Duodenal mucosa (tissue), 2 donors: Measurements from ENCODE around the gene PPP3CA.

Source experiments
- H3K27ac ChIP-seq: one replicate; pipeline ENCODE4 v1.7.0; 2013; ENCODE audit warnings: low read depth, low read length
- H3K27me3 ChIP-seq, 2 donors: one replicate each; pipeline ENCODE4 v1.7.0; 2013; ENCODE audit warnings: low read length in 2 of 2, control low read depth in 1 of 2; ENCODE audit not compliant: insufficient read depth in 2 of 2, control insufficient read depth in 1 of 2
- H3K36me3 ChIP-seq, 2 donors: one replicate each; pipeline ENCODE4 v1.7.0; 2013; ENCODE audit warnings: low read length in 2 of 2, control low read depth in 1 of 2; ENCODE audit not compliant: insufficient read depth in 2 of 2, control insufficient read depth in 1 of 2
- H3K4me1 ChIP-seq, 2 donors: one replicate each; pipeline ENCODE4 v1.7.0; 2013; ENCODE audit warnings: low read length in 2 of 2, control low read depth in 1 of 2; ENCODE audit not compliant: insufficient read depth in 2 of 2, control insufficient read depth in 1 of 2
- H3K4me3 ChIP-seq, 2 donors: one replicate each; pipeline ENCODE4 v1.7.0; 2013; ENCODE audit warnings: low read length in 2 of 2, low read depth in 1 of 2
- H3K9ac ChIP-seq, 2 donors: one replicate each; pipeline ENCODE4 v1.7.0; 2013; ENCODE audit warnings: low read length in 2 of 2, low read depth in 1 of 2
- H3K9me3 ChIP-seq, 2 donors: one replicate each; pipeline ENCODE4 v1.7.0; 2013; ENCODE audit warnings: low read length in 2 of 2, control low read depth in 1 of 2; ENCODE audit not compliant: control insufficient read depth in 1 of 2

The PPP3CA gene

GRCh38 chr4:101074326-101074725 is 273.0 kb downstream of the PPP3CA start:
- Histone ChIP-seq H3K4me1 (no peaks in the 10 kb centered on the region), H3K27me3 (no peaks in the 10 kb centered on the region), H3K9ac (no peak overlapping the region), H3K9me3 (no peaks in the 10 kb centered on the region), H3K36me3 (no peaks in the 10 kb centered on the region), H3K4me3 (no peak overlapping the region), H3K27ac (no peak overlapping the region)

- Histone ChIP-seq H3K36me3 (no peaks in the 10 kb centered on the region), H3K27ac (no peak overlapping the region), H3K9ac (no peak overlapping the region), H3K4me3 (no peak overlapping the region), H3K4me1 (no peaks in the 10 kb centered on the region), H3K27me3 (no peaks in the 10 kb centered on the region), H3K9me3 (no peaks in the 10 kb centered on the region)
Observed at GRCh38 chr4:101071241-101071640, 276.1 kb downstream of the PPP3CA start.

- Histone ChIP-seq H3K36me3 (no peaks in the 10 kb centered on the region), H3K4me1 (no peaks in the 10 kb centered on the region), H3K4me3 (no peak overlapping the region), H3K27me3 (no peaks in the 10 kb centered on the region), H3K9me3 (no peaks in the 10 kb centered on the region), H3K27ac (no peak overlapping the region), H3K9ac (no peak overlapping the region)
Observed at GRCh38 chr4:101068115-101068514, 279.2 kb downstream of the PPP3CA start.

GRCh38 chr4:101067383-101067782 is 279.9 kb downstream of the PPP3CA start:
- Histone ChIP-seq H3K27me3 (no peaks in the 10 kb centered on the region), H3K4me1 (no peaks in the 10 kb centered on the region), H3K36me3 (no peaks in the 10 kb centered on the region), H3K9me3 (no peaks in the 10 kb centered on the region), H3K4me3 (no peak overlapping the region), H3K9ac (no peak overlapping the region), H3K27ac (no peak overlapping the region)

GRCh38 chr4:101066626-101067170 is 280.6 kb downstream of the PPP3CA start:
- H3K27me3 ChIP-seq, result no peaks in the 10 kb centered on the region
- H3K36me3 ChIP-seq, result no peaks in the 10 kb centered on the region
- no peaks in the 10 kb centered on the region for H3K9me3 ChIP-seq
- no peak overlapping the region for H3K4me3 ChIP-seq
- no peak overlapping the region for H3K27ac ChIP-seq
- H3K9ac ChIP-seq, result no peak overlapping the region
- no peaks in the 10 kb centered on the region for H3K4me1 ChIP-seq

- H3K27ac ChIP-seq, result no peak overlapping the region
- H3K4me1 ChIP-seq, result no peaks in the 10 kb centered on the region
- no peaks in the 10 kb centered on the region for H3K9me3 ChIP-seq
- H3K36me3 ChIP-seq, result no peaks in the 10 kb centered on the region
- H3K4me3 ChIP-seq, result no peak overlapping the region
- H3K9ac ChIP-seq, result no peak overlapping the region
- H3K27me3 ChIP-seq, result no peaks in the 10 kb centered on the region
Observed at GRCh38 chr4:101065935-101066485, 281.3 kb downstream of the PPP3CA start.

GRCh38 chr4:101065346-101065745 is 282.0 kb downstream of the PPP3CA start:
- Histone ChIP-seq H3K4me1 (no peaks in the 10 kb centered on the region), H3K27me3 (no peaks in the 10 kb centered on the region), H3K36me3 (no peaks in the 10 kb centered on the region), H3K9ac (no peak overlapping the region), H3K4me3 (no peak overlapping the region), H3K9me3 (no peaks in the 10 kb centered on the region), H3K27ac (no peak overlapping the region)

- peaks cover 0 to 4% of the 10 kb centered on the region in 2 donors for H3K36me3 ChIP-seq
- H3K9ac ChIP-seq, result no peak overlapping the region
- no peaks in the 10 kb centered on the region for H3K27me3 ChIP-seq
- no peak overlapping the region for H3K27ac ChIP-seq
- H3K4me3 ChIP-seq, result no peak overlapping the region
- no peaks in the 10 kb centered on the region for H3K9me3 ChIP-seq
- H3K4me1 ChIP-seq, result no peaks in the 10 kb centered on the region
Observed at GRCh38 chr4:101064541-101065180, 282.7 kb downstream of the PPP3CA start.

GRCh38 chr4:101055392-101055791 is 291.9 kb downstream of the PPP3CA start:
- no peaks in the 10 kb centered on the region for H3K9me3 ChIP-seq
- no peaks in the 10 kb centered on the region for H3K4me1 ChIP-seq
- H3K9ac ChIP-seq, result no peak overlapping the region
- no peaks in the 10 kb centered on the region for H3K27me3 ChIP-seq
- peaks cover 0 to 4% of the 10 kb centered on the region in 2 donors for H3K36me3 ChIP-seq
- no peak overlapping the region for H3K27ac ChIP-seq
- no peak overlapping the region for H3K4me3 ChIP-seq

- Histone ChIP-seq H3K27me3 (no peaks in the 10 kb centered on the region), H3K9me3 (no peaks in the 10 kb centered on the region), H3K4me3 (no peak overlapping the region), H3K4me1 (no peaks in the 10 kb centered on the region), H3K36me3 (peaks cover 0 to 3% of the 10 kb centered on the region in 2 donors), H3K9ac (no peak overlapping the region), H3K27ac (no peak overlapping the region)
Observed at GRCh38 chr4:101050837-101051205, 296.5 kb downstream of the PPP3CA start.
